ENCODE data around the gene RPL37A.

Gene RPL37A

DNA sequence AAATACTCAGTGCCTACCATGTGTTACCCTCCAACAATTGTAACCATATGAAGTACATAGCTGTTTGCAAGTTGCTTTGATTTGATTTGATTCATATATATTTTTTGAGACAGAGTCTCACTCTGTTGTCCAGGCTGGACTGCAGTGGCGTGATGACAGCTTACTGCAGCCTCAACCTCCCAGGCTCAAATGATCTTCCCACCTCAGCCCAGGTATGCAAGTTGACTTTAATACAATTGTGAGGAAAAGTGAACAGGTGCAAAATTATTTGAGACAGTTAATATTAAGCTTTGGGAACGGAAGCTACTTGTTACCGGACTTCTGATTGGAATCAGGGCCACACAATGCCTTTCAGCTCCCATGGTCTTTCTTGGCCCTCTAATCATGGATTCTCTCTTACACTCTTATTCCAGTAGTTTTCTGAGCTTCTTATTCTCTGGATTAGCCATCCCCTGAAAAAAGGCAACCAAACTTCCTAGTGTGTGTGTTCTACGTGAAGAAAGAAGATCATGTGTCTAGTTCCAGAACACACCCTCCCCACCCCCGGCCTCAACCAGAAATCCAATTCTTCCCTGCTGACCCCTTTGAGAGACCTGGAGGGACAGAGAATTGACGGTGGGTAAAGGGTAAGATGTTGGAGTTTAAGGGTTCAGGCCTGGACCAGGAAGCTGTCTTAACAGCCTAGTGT lies 1.1 kb upstream of the RPL37A start:
- H3K4me3 Mint-ChIP-seq, result peak overlapping the region; percentile 99
- peaks cover 60% of the 10 kb centered on the region for H3K4me1 Mint-ChIP-seq (ENCODE audit: low read depth)
- no peaks in the 10 kb centered on the region for H3K9me3 Mint-ChIP-seq
- peaks cover 46% of the 10 kb centered on the region for H3K36me3 Mint-ChIP-seq (ENCODE audit: low read depth)
- intact Hi-C loops (cut with micrococcal nuclease), result loop anchor here (1.0 to 5.0 kb wide), 3 partner anchors 21 to 385 kb away; partner anchors contain the start of gene SMARCAL1
- H3K27ac Mint-ChIP-seq, result peak overlapping the region; percentile 99
- no peaks in the 10 kb centered on the region for H3K27me3 Mint-ChIP-seq

DNA sequence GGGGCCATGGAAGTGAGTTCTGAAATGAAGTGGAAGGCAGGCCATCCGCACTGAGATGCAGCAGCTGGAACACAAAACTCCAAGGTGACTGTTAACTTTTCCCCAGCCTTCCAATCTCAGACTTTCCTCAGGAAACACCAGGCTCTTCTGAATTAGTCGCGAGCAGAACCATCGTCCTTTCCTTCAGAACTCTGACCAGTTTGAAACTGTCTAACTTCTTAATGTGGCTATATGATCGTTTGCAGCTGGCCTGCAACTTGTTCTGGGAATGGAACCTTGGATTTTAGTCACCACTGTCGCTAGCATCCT lies 620 bp upstream of the RPL37A start:
- peak overlapping the region; percentile 99 for H3K27ac Mint-ChIP-seq
- intact Hi-C loops (cut with micrococcal nuclease), result loop anchor here (1.0 to 5.0 kb wide), 3 partner anchors 21 to 386 kb away; partner anchors contain the start of gene SMARCAL1
- peaks cover 51% of the 10 kb centered on the region for H3K36me3 Mint-ChIP-seq (ENCODE audit: low read depth)
- H3K27me3 Mint-ChIP-seq, result no peaks in the 10 kb centered on the region
- peak overlapping the region; percentile 99 for H3K4me3 Mint-ChIP-seq
- H3K4me1 Mint-ChIP-seq (ENCODE audit: low read depth), result peaks cover 62% of the 10 kb centered on the region
- H3K9me3 Mint-ChIP-seq, result no peaks in the 10 kb centered on the region

DNA sequence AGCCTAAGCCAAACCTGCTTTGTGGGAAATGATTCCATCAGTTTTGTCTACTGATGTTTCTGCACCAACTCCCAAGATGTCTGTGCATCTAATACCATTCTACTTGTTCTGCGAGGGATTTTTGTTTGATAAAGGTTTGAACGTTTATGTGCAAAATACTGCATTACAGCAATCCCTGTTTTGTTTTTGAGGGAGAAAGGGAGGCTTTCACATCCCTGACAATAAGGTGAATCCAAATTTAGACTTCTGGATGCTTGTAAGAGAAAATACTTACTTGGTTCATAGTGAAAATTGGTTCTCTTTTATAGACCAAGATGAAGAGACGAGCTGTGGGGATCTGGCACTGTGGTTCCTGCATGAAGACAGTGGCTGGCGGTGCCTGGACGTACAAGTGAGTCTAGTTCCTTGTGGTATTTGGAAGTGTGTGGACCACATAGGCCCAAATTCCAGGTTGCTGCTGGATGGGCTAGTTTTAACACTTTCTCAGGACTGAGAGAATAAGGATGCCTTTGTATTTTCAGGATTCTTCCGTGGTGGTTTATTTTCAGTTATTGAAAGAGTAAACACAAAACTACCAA lies 1.1 kb downstream of the RPL37A start:
- intact Hi-C loops (cut with micrococcal nuclease), result loop anchor here (2.0 to 5.0 kb wide), 2 partner anchors 23 to 387 kb away; no protein-coding TSS in a partner anchor
- H3K27me3 Mint-ChIP-seq, result no peaks in the 10 kb centered on the region
- H3K4me1 Mint-ChIP-seq (ENCODE audit: low read depth), result peaks cover 65% of the 10 kb centered on the region
- H3K36me3 Mint-ChIP-seq (ENCODE audit: low read depth), result peaks cover 68% of the 10 kb centered on the region
- H3K9me3 Mint-ChIP-seq, result no peaks in the 10 kb centered on the region
- peak overlapping the region; percentile 99 for H3K4me3 Mint-ChIP-seq
- H3K27ac Mint-ChIP-seq, result peak overlapping the region; percentile 99

DNA sequence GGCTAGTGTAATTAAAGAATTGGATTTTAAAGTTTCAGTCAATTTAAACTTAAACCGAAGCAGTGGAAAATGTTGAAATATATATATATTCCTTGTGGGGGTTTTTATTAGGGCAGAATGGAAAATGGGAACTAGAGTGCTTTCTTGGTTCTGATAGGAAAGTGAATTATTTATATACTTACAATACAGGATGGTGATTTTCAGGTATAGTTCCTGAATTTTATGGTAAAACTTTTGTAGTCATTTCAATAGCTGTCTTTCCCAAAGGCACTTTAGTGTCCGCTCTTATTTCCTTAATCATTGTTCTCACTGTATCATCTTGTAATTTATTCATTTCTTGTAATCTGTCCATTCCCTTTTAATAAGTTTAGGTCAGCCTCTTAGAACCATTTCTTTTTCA lies 1.9 kb downstream of the RPL37A start:
- H3K27ac Mint-ChIP-seq, result no peak overlapping the region
- intact Hi-C loops (cut with micrococcal nuclease), result no loop called here

DNA sequence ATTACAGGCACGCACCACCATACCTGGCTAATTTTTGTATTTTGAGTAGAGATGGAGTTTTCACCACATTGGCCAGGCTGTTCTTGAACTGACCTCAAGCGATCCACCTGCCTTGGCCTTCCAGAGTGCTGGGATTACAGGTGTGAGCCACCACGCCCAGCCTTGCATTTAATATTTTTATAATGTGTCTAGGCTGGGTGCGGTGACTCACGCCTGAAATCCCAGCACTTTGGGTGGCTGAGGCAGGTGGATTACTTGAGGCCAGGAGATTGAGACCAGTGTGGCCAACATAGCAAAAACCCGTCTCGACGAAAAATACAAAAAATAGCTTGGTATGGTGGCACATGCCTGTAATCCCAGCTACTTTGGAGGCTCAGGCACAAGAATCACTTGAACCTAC lies 3.2 kb downstream of the RPL37A start:
- intact Hi-C loops (cut with micrococcal nuclease), result no loop called here
- H3K9me3 Mint-ChIP-seq, result no peaks in the 10 kb centered on the region
- peaks cover 54% of the 10 kb centered on the region for H3K4me1 Mint-ChIP-seq (ENCODE audit: low read depth)
- H3K4me3 Mint-ChIP-seq, result no peak overlapping the region
- peaks cover 89% of the 10 kb centered on the region for H3K36me3 Mint-ChIP-seq (ENCODE audit: low read depth)
- H3K27me3 Mint-ChIP-seq, result no peaks in the 10 kb centered on the region
- no peak overlapping the region for H3K27ac Mint-ChIP-seq

More for the DNA sequence above, 1.9 kb downstream of the RPL37A start:
- Mint-ChIP-seq H3K27me3 (no peaks in the 10 kb centered on the region), H3K4me3 (no peak overlapping the region), H3K36me3 (ENCODE audit: low read depth) (peaks cover 76% of the 10 kb centered on the region), H3K9me3 (no peaks in the 10 kb centered on the region), H3K4me1 (ENCODE audit: low read depth) (peaks cover 61% of the 10 kb centered on the region)

DNA sequence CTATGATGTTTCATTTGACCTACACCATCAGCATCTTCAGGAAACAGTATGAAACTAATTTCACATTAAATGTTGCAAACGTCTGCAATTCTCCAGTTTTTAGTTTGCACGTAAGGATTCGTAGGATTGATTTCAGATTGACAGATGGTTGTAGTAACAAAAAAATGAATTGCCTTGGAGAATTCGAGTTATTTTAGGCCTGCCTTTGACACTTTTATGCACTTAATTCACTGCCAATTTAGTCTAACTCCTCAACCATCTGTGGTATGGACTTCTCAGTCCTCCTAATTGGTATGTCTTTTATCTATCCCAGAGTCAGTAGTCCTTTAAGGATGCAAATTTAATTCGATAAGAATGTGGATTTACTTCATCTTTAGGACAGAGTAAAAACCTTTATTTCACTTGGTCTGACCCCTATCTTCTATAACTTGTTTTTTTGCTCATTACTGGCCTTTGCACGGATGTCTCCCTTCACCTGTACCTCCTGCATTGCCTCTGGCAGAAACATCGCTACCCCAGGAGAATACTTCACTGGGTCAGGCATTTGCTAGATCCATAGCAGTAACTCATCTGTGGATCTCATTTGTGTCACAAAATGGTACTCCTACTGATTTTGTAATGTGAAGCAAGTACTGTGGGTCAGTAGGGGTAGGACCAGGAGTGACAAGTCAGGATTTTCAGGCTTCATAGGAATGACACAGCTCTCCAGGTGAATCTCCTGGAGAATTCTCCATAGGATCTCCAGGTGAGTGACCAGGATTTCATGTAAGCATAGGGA lies 3.9 kb downstream of the RPL37A start:
- H3K27ac Mint-ChIP-seq, result no peak overlapping the region
- intact Hi-C loops (cut with micrococcal nuclease), result no loop called here
- H3K27me3 Mint-ChIP-seq, result no peaks in the 10 kb centered on the region

DNA sequence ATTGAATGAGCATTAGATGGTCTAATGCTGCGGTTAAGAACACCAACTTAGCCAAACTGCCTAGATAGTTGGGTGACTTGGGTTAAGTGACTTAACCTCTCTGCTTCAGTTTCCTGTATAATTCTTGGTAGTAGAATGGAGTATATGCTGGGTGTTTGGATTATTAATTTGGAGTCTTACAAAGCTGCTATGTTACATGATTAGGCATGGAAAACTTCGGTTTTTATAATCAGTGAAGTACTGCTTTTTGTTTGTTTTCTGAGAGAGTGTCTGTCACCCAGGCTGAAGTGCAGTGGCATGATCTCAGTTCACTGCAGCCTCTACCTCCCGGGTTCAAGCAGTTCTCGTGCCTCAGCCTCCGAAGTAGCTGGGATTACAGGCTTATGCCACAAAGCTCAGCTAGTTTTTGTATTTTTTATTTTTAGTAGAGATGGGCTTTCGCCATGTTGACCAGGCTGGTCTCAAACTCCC lies 4.5 kb downstream of the RPL37A start:
- H3K27me3 Mint-ChIP-seq, result no peaks in the 10 kb centered on the region
- H3K27ac Mint-ChIP-seq, result no peak overlapping the region
- no peaks in the 10 kb centered on the region for H3K9me3 Mint-ChIP-seq
- peaks cover 42% of the 10 kb centered on the region for H3K4me1 Mint-ChIP-seq (ENCODE audit: low read depth)
- intact Hi-C loops (cut with micrococcal nuclease), result no loop called here
- H3K4me3 Mint-ChIP-seq, result no peak overlapping the region
- H3K36me3 Mint-ChIP-seq (ENCODE audit: low read depth), result peaks cover 89% of the 10 kb centered on the region

More for the DNA sequence above, 3.9 kb downstream of the RPL37A start:
- H3K4me1 Mint-ChIP-seq (ENCODE audit: low read depth), result peaks cover 48% of the 10 kb centered on the region
- H3K9me3 Mint-ChIP-seq, result no peaks in the 10 kb centered on the region
- peaks cover 92% of the 10 kb centered on the region for H3K36me3 Mint-ChIP-seq (ENCODE audit: low read depth)
- no peak overlapping the region for H3K4me3 Mint-ChIP-seq

DNA sequence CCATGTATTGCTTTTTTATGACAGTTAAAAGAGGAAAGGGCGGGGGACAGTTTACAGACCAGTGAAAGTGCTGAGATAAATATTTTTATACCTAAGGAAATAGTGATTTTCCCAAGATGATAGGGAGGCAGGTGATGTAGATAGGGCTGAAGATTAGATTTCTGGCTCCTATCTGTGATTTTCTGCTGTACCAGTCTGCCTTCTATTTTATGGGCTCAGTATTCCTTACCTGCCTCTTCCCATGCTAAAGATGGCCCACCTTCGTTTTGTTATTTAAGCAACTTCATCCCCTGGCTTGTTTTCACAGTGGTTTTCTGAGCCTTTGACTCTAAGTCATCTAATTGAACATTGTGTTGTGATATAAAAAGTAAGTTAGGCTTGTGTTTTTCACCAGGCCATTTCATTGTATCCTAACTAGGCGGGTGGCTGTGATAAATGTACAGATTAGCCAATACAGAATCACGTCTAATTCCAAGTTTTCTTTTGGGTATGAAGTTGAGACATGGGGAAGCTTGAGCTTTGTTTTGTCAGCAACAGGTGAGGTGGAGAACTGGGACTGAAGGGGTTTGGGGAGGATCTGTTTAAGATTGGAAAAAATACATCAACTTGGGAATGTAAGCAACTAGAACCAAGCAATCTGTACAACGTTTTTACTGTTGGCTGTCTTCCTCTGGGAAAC lies 5.2 kb downstream of the RPL37A start:
- Mint-ChIP-seq H3K36me3 (ENCODE audit: low read depth) (peaks cover 83% of the 10 kb centered on the region), H3K9me3 (no peaks in the 10 kb centered on the region), H3K27ac (no peak overlapping the region), H3K4me1 (ENCODE audit: low read depth) (peaks cover 40% of the 10 kb centered on the region), H3K4me3 (no peak overlapping the region), H3K27me3 (no peaks in the 10 kb centered on the region)
- intact Hi-C loops (cut with micrococcal nuclease), result no loop called here

DNA sequence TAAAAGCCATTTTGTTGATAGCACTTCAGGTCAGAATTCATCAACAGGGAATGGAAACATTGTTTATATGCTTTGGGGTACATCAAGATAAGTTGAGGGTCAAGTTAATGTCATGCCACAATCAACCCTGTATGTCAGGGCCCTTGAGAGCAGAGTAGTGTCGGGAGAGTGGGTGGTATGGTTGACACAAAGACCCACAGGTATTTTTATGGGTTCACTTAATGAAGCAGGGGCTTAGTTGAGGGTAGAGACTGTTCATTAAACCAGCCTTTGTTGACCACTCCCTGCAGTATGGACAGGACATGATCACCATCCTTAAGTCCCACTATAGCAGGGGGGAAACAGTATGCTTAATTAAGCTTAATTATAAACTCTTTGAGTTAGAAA lies 5.7 kb downstream of the RPL37A start:
- intact Hi-C loops (cut with micrococcal nuclease), result no loop called here
- H3K36me3 Mint-ChIP-seq (ENCODE audit: low read depth), result peaks cover 78% of the 10 kb centered on the region
- no peak overlapping the region for H3K27ac Mint-ChIP-seq
- H3K4me1 Mint-ChIP-seq (ENCODE audit: low read depth), result peaks cover 40% of the 10 kb centered on the region
- no peaks in the 10 kb centered on the region for H3K27me3 Mint-ChIP-seq
- no peak overlapping the region for H3K4me3 Mint-ChIP-seq
- H3K9me3 Mint-ChIP-seq, result no peaks in the 10 kb centered on the region

DNA sequence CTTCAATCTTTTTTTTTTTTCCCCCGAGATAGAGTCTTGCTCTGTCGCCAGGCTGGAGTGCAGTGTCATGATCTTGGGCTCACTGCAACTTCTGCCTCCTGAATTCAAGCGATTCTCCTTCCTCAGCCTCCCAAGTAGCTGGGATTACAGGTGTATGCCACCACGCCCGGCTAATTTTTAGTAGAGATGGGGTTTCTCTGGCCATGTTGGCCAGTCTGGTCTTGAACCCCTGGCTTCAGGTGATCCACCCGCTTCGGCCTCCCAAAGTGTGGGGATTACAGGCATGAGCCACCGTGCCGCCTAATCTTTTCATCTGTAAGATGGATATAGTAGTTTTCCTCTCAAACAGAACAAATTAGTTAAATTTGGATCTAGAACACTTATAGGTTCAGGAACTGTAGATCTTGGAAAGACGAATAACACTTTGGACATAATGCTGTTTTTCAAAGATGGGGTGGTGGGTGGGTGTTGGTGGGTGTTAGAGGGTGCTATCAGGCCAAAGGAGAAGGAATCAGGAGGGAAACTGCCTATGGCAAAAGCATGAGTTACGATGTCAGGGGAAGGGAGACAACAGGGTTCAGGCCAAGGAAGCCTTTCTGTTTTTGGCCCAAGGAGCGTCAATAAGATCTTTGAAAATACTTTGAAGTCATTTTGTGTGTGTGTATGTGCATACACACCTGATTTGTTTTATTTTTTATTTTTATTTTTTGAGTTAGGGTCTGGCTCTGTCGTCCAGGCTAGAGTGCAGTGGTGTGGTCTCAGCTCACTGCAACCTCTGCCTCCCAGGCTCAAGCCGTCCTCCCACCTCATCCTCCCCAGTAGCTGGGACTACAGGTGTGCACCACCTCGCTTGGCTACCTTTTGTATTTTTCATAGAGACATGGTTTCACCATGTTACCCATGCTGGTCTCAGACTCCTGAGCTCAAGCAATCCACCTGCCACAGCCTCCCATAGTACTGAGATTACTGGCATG lies 6.8 kb downstream of the RPL37A start:
- peaks cover 31% of the 10 kb centered on the region for H3K4me1 Mint-ChIP-seq (ENCODE audit: low read depth)
- H3K27me3 Mint-ChIP-seq, result no peaks in the 10 kb centered on the region
- intact Hi-C loops (cut with micrococcal nuclease), result no loop called here
- H3K4me3 Mint-ChIP-seq, result no peak overlapping the region
- H3K9me3 Mint-ChIP-seq, result no peaks in the 10 kb centered on the region
- H3K36me3 Mint-ChIP-seq (ENCODE audit: low read depth), result peaks cover 67% of the 10 kb centered on the region
- peak overlapping the region; percentile 22 for H3K27ac Mint-ChIP-seq

DNA sequence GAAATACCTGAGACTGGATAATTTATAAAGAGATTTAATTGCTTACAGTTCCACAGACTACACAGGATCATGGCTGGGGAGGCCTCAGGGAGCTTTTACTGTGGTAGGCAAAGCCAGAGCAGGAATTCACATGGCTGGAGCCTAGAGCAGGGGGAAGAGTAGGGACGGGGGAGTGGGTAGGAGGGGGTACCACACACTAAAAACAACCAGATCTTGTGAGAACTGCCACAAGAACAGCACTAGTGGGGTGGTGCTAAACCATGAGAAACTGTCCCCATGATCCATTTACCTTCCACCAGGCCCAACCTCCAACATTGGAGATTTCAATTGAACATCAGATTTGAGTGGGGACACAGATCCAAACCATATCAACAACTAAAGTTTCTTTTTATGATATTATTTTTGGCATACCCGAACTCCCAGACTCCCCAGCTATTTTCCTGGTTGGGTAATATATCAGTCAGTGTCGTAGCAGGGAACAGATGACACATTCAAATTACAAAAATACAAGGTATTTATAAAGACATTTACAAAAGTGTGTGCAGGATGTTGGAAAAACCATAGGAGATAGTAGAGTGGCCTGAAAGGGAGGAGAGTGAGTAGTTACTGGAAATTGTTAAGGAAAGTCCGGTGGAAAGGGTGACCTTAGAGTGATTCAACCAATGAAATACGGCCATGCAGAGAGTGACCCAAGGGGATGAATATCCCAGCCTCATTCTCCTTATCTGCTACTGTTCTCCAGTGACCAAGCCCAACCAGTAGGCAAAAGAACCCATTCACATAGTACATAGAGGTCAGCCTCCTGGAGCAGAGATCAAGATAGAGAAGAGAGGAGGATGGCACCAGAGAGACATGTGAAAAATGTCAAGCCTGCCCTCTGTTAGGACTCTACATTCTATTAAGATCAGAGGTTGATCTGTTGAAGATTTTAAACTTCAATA lies 8.8 kb downstream of the RPL37A start:
- H3K27ac Mint-ChIP-seq, result no peak overlapping the region
- H3K27me3 Mint-ChIP-seq, result no peaks in the 10 kb centered on the region
- H3K36me3 Mint-ChIP-seq (ENCODE audit: low read depth), result peaks cover 46% of the 10 kb centered on the region
- peaks cover 28% of the 10 kb centered on the region for H3K4me1 Mint-ChIP-seq (ENCODE audit: low read depth)
- no peaks in the 10 kb centered on the region for H3K9me3 Mint-ChIP-seq
- H3K4me3 Mint-ChIP-seq, result no peak overlapping the region
- intact Hi-C loops (cut with micrococcal nuclease), result no loop called here

DNA sequence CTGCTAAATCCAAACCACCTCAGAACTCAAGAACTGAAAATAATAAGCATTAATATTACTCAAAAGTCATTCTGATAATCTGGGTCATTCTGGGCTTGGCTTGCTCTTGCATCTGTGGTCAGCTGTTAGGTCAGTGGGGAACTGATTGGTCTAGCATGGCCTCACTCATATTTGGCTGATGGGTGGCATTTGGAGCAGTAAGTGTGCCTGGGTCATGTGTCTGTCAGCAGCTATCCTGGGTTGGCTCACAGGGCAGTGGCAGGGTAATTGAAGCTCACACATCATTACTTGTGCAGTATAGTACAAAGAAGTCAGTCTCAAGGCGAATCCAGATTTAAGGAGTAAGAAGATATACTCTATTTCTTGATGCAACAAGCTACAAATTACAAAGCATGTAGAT lies 9.6 kb downstream of the RPL37A start:
- H3K36me3 Mint-ChIP-seq (ENCODE audit: low read depth), result peaks cover 39% of the 10 kb centered on the region

More for the DNA sequence above, 9.6 kb downstream of the RPL37A start:
- Mint-ChIP-seq H3K4me3 (no peak overlapping the region), H3K9me3 (no peaks in the 10 kb centered on the region), H3K4me1 (ENCODE audit: low read depth) (peaks cover 21% of the 10 kb centered on the region), H3K27me3 (no peaks in the 10 kb centered on the region), H3K27ac (no peak overlapping the region)
- intact Hi-C loops (cut with micrococcal nuclease), result no loop called here
